Adrenal gland (tissue), 5 donors: Measurements from ENCODE around the gene ZNF638.

Experiments used
- CTCF ChIP-seq, 6 experiments: fragments of 450-650 bp in 4 of 6; fragments of 200-600 bp in 2 of 6; sonication (generic) in 1 of 6; IDR thresholded peaks; 1 replicate in 5 of 6; 2 replicates in 1 of 6; pipeline versions ENCODE4 v1.5.1 to v1.8.0; 2016 to 2021; ENCODE audit warnings: antibody characterized with exemption in 6 of 6, mild to moderate bottlenecking in 2 of 6, moderate library complexity in 1 of 6
- POLR2A ChIP-seq, 2 donors: fragments of 450-650 bp; IDR thresholded peaks; one replicate each; pipeline ENCODE4 v1.6.1; 2017; ENCODE audit warnings: antibody characterized with exemption in 2 of 2, mild to moderate bottlenecking in 2 of 2, moderate library complexity in 1 of 2
- donor health status: DM: no; HTN: no; CAD: no.

- TF ChIP-seq CTCF (IDR thresholded peaks at IDR 0.05), result no peak
- TF ChIP-seq POLR2A (IDR thresholded peaks at IDR 0.05), result no peak
These were observed 24.8 kb upstream of the ZNF638 start for GRCh38 chr2:71306762-71307161.
